HG03571 (cell line): ENCODE data around the gene KIFC1.
"Not testable (repeated sequence)": the region's sequence is repeated elsewhere in the genome, so short reads cannot be mapped to it uniquely, and the experiment has no call there.

Experiments used
- ATAC-seq: cut with Tn5 transposase; IDR thresholded peaks from one replicate; pipeline ENCODE4 v1.9.1; 2021; ENCODE audit not compliant: unreplicated experiment

Gene KIFC1

DNA sequence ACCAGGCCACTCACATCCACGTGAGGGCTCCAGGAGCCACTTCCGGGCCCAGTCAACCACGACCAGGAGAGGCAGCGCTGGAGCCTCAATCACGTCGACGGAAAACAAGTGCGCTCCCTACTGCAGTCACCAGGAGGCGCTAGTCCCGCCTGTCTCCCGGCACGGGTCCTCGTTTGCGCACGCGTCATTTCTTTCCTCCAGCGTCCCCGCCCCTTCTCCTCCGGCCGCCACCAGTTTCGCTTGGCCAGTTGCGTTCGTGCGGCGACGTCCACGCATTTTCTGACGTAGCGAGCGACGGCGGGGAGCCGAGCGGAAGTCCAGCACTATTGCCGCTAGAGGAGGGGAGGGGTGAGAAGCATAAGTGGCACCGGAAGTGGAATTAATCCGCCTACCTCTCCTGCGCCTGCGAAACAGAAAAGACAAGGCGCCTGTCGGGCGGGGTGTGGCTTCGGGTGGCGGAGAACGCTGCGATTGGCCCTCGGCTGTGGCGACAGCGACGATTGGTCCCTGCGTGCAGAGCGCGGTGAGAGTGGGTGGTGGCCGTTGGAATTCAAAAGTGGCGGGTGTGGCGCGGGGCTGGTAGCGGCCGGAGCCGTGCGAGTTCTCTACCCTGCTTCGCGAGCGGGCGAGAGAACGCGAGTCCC is at the start of gene KIFC1:
Gene KIFC1 (plus strand): TSS at position 546 of the 644 bp plus-strand sequence. CDS start 163 bp downstream, outside the sequence.
- ATAC-seq = peak; percentile 83

GRCh38 chr6:33343606-33343952 is 48.0 kb upstream of the KIFC1 start:
- ATAC-seq = not testable (repeated sequence)

GRCh38 chr6:33343953-33344611 is 47.5 kb upstream of the KIFC1 start:
- ATAC-seq = no peak

- ATAC-seq = no peak
Observed at GRCh38 chr6:33344701-33345697, 46.6 kb upstream of the KIFC1 start.

GRCh38 chr6:33346972-33347371 is 44.7 kb upstream of the KIFC1 start:
- ATAC-seq = not testable (repeated sequence)

DNA sequence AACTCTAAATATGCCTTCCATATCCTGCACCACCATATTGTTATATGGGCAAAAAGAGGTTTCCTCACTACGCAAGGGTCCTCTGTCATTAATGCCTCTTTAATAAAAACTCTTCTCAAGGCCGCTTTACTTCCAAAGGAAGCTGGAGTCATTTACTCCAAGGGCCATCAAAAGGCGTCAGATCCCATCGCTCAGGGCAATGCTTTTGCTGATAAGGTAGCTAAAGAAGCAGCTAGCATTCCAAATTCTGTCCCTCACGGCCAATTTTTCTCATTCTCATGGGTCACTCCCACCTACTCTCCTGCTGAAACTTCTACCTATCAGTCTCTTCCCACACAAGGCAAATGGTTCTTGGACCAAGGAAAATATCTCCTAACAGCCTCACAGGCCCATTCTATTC is 43.8 kb upstream of the KIFC1 start:
- no peak for ATAC-seq

DNA sequence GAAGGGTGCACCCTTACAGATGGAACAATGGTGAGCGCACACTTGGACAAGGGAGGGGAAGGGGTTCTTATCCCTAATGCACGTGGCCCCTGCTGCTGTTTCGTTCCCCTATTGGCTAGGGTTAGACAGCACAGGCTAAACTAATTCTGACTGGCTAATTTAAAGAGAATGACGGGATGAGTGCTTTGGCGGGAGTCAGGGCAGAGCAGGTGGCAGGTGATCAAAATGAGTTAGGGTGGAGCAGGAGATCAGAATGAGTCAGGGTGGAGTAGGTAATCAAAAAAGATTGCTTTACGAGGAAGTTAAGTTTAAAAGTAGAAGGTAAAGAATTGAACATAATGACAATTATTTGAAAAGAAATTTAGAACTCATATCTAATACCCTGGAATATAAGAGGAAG is 35.8 kb upstream of the KIFC1 start:
- ATAC-seq = not testable (repeated sequence)

- no peak for ATAC-seq
Observed at GRCh38 chr6:33356295-33356694, 35.3 kb upstream of the KIFC1 start.

DNA sequence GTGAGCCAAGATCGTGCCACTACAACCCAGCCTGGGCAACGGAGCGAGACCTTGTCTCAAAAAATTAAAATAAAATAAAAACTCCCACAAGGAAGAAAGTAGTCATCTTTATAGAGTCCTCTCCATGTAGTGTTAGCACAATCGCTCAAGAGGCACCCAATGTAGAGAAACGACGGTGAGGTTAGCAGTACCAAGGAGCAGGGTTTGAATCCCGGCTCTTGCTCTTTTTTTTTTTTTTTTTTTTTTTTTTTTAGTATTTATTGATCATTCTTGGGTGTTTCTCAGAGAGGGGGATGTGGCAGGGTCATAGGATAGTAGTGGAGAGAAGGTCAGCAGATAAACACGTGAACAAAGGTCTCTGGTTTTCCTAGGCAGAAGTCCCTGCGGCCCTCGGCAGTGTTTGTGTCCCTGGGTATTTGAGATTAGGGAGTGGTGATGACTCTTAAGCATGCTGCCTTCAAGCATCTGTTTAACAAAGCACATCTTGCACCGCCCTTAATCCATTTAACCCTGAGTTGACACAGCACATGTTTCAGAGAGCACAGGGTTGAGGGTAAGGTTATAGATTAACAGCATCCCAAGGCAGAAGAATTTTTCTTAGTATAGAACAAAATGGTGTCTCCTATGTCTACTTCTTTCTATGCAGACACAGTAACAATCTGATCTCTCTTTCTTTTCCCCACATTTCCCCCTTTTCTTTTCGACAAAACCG is 34.3 kb upstream of the KIFC1 start:
- ATAC-seq = not testable (repeated sequence)

DNA sequence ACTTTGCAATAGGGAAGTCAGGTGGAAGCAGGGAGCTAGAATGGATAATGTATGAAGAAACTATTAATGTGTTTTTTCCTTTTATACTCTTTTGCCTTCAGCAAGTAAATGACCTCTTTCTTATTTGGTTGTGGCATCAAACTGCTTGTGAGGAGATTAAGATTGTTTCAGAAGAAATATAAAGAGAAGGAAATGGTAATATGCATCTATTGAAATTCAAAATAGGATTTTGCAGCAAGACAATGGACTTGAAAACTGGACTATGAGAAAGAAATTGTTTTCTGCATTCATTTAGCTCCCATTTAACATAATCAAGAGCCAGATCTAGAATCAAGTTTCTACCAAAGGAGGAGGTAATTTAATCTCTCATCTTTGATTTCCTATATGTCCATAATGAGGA is 32.3 kb upstream of the KIFC1 start:
- ATAC-seq = no peak

DNA sequence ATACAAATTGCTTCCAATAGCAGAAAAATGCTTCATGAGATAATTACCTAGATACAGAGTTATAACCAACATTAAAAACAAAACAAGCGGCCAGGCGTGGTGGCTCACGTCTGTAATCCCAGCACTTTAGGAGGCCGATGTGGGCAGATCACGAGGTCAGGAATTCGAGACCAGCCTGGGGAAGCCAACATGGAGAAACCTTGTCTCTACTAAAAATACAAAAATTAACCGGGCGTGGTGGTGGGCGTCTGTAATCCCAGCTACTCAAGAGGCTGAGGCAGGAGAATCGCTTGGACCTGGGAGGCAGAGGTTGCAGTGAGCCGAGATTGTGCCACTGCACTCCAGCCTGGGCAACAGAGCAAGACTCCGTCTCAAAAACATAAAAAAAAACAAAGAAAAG is 28.1 kb upstream of the KIFC1 start:
- ATAC-seq = not testable (repeated sequence)

GRCh38 chr6:33364475-33365205 is 27.0 kb upstream of the KIFC1 start:
- ATAC-seq = not testable (repeated sequence)

DNA sequence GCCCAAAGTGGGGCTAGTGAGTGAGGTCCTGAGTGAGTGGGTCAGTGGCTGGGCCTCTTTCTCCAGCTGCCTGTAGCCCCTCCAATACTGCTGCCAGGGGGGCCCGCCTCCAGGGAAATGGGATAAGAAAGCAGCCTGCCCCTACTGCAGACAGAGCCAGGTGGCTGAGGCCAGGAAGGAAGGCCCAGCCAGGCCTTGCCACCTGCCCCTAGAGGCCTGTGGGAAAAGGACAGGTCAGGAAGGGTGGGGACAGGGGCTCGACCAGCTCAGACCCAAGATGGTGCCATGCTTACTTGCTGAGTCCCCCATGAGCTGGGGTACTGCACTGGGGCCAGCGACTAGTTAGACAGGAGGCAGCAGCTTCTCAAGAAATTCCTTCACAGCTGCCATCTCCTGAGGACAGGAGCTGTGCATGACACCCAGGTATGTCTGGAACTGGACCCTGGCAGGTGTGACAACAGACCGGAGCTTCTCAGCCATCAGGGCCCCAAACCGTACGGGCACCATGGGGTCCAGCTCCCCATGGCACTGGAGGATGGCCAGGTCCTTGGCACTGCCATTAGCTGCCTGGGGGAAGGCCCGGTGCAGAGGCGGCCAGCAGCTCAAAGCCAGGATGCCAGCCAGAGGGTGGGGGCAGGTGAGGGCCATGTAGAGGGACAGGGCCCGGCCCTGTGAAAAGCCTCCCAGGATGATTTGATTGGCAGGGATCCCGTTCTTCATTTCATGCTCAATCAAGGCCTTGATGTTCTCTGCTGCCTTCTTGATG is 26.2 kb upstream of the KIFC1 start:
- ATAC-seq = not testable (repeated sequence)

GRCh38 chr6:33367009-33367714 is 24.5 kb upstream of the KIFC1 start:
- ATAC-seq = no peak

DNA sequence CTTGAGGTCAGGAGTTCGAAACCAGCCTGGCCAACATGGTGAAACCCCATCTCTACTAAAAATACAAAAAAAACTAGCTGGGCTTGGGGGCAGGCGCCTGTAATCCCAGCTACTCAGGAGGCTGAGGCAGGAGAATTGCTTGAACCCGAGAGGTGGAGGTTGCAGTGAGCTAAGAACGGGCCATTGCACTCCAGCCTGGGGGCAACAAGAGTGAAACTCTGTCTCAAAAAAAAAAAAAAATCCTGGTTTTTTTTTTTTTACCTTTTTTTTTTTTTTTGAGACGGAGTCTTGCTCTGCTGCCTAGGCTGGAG is 24.0 kb upstream of the KIFC1 start:
- not testable (repeated sequence) for ATAC-seq

DNA sequence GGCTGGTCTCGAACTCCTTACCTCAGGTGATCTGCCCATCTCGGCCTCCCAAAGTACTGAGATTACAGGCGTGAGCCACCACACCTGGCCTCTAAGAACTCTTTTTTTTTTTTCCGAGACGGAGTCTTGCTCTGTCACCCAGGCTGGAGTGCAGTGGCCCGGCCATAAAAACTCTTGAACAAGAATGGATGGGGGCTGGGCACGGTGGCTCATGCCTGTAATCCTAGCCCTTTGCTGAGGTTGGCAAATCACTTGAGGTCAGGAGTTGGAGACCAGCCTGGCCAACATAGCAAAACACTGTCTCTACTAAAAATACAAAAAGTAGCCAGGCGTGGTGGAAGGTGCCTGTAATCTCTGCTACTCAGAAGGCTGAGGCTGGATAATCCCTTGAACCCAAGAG is 19.7 kb upstream of the KIFC1 start:
- ATAC-seq = not testable (repeated sequence)

GRCh38 chr6:33372526-33373123 is 19.0 kb upstream of the KIFC1 start:
- no peak for ATAC-seq
